ENCODE data around the gene TMEM143.

The TMEM143 gene

DNA sequence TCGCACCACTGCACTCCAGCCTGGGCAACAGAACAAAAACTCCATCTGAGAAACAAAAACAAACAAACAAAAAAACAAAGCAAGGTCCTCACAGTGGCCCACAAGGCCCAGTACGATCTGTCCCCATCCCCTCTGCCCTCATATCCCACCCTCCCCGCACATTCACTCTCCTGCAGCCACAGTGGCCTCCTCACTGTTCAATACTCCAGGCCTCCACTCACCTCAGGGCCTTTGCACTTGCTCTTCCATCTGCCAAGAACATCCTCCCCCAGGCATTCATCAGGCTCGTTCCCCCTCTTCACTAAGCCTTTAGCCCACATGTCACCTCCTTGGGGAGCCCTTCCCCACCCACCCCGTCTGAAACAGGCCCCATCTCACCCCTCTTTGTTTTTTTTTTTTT, 4.6 kb downstream of the TMEM143 start:
- DNase-seq (ENCODE audit: low read depth in 2 of 2), result no peak

DNA sequence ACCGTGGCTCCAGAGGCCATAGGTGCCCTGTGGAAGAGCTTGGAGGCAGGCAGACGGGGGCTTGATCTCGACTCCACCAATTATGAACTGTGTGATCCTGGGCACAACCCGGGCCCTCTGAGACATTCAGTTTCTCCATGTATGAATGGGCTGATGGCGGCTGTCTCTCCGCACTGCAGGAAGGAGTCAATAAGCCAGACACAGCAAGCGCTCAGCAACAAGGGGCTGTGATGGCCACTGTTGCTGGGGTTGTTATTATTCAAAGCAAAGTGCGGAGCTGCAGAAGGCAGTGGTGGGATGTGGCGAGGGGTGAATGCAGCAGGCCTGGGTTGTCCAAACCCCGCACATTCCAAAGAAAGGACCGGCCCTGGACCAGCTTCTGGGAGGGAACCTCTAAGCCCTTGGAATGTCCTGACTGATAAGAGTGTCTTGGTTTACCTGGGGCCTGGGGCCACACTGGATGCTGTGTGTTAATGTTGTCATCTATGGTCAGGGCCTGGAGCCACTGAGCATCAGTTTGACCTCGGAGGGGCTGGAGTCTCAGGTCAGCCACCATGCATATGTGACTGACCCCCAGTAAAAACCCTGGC, 8.3 kb downstream of the TMEM143 start:
- no peak for DNase-seq (ENCODE audit: low read depth in 2 of 2)

DNA sequence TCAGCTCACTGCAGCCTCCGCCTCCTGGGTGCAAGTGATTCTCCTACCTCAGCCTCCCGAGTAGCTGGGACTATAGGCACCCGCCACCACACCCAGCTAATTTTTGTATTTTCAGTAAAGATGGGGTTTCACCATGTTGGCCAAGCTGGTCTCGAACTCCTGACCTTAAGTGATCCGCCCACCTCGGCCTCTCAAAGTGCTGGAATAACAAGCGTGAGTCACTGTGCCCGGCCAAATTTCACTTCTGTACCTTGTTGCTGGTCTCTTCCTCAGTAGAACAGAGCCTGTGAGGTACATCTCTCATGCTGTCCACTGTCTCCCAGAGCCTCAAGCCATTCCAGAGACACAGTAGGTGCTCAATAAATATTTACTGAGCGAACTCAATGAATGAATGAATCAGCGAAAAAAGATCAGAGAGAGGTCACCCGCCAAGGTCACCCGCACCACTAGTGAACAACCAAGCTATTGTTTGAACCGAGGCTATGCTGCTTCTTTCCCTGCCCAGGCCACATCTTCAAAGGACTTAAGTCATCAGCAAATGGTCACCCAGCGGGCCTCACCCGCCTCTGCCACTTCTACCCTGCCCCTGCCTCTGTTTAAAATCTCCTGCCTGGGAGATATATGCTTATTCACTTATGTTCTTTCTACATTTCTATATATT, 9.3 kb downstream of the TMEM143 start:
- no peak for DNase-seq (ENCODE audit: low read depth in 2 of 2)

DNA sequence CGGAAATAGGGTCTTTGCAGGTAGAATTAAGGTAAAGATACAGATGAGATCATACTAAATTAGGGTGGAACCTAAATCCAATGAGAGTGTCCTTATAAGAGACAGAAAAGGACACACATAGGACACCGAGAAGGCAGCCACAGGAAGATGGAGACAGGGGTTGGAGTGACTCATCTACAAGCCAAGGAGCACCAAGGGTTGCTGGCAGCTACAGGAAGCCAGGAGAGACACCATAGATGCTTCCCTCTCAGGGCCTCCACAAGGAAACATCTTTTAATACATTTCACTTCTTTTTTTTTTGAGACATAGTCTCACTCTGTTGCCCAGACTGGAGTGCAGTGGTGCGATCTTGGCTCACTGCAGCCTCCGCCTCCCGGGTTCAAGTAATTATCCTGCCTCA, 10.1 kb downstream of the TMEM143 start:
- DNase-seq (ENCODE audit: low read depth in 2 of 2), result no peak

DNA sequence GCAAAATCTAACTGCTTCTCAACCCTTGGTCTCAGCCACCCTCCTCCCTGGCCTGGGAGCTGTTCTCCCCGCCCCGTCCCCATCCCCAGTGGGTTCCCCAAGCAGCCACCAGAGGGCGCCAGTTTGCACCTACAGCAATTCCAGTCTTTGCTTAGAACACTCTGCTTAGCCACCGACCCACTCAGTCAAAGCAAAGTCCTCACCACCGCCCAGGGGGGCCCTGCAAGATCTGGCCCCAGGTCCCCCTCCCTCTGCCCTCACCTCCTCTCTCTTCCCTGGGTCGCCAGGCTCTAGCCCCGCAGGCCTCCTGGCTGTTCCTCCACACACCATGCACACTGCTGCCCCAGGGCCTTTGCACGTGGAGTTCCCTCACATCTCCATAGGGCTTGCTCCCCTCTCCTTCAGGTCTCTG, 12.4 kb downstream of the TMEM143 start:
- DNase-seq (ENCODE audit: low read depth in 2 of 2), result peak; percentile 78 to 81

DNA sequence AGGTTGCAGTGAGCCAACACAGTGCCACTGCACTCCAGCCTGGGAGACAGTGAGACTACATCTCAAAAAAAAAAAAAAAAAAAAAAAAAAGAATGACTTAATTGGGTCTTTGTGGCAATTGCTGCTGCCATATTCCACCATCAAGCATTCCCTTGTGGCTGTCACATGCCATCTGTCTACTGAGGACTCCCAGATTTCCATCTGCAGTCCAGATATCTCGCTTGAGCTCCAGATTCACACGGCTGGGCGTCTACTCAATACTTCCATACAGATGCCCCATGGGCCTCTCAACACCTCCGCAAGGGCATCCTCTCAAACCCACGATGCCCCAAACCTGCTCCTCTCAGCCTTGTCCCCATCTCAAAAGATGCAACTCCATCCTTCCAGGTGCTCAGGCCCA, 12.9 kb downstream of the TMEM143 start:
- DNase-seq (ENCODE audit: low read depth in 2 of 2), result no peak

DNA sequence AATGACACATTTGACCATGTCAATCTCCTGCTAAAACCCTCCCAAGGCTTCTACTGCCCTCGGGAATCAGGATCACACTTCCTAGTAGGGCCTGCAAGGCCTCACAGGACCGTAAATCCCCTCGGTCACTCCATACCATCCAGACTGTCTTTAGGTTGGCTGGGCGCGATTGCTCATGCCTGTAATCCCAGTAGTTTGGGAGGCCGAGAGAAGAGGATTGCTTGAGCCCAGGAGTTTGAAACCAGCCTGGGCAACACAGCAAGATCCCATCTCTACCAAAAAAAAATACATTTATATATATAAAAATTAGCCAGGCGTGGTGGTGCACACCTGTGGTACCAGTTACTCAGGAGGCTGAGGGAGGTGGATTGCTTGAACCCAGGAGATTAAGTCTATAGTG, 15.0 kb downstream of the TMEM143 start:
- no peak for DNase-seq (ENCODE audit: low read depth in 2 of 2)

DNA sequence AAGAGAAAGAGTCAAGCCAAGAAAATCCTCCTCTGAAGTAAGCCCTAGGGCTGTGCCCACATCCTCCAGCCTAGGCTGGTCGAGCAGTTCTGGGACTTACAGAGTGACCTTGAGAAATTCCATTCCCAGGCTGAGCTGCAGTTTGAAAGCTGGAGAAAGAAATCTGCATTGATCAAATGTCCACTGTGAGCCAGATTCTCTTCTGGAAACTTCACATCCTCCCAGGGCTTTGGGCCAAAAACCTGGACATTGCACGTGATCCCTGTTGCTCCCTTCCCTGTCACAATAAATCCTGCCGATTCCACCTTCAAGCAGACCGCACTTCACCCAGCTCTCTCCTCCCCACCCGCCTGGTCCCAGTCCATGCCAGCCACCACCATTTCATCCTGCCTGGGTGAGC, 15.7 kb downstream of the TMEM143 start:
- DNase-seq (ENCODE audit: low read depth in 2 of 2), result no peak

DNA sequence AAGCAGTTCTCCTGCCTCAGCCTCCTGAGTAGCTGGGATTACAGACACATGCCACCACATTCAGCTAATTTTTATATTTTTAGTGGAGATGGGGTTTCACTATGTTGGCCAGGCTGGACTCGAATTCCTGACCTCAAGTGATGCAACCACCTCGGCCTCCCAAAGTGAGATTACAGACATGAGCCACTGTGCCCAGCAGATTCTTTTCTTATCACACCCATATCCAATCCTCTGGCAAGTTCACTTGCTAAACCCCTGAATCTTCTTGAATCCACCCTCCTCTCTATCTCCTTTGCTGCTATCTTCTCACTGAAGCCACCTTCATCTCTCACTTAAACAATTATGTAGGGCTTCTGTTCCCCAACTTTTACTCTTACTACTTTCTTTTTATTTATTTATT, 17.5 kb downstream of the TMEM143 start:
- no peak for DNase-seq (ENCODE audit: low read depth in 2 of 2)

DNA sequence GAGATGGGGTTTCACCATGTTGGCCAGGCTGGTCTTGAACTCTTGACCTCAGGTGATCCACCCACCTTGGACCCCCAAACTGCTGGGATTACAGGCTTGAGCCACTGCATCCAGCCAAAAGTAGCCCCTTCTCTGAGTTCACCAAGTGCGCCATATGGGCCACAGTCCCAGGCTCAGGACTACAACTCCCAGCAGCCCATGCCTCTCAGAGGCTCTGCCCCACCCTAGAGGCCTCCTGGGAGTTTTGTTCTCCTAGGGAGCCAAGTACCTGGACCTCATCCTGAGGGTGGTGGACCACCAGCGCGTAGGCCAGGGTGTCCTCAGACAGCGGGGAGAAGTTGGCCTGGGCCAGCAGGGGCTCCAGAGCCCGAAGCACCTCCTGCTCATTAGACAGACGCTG, 18.8 kb downstream of the TMEM143 start:
- DNase-seq (ENCODE audit: low read depth in 2 of 2), result no peak

DNA sequence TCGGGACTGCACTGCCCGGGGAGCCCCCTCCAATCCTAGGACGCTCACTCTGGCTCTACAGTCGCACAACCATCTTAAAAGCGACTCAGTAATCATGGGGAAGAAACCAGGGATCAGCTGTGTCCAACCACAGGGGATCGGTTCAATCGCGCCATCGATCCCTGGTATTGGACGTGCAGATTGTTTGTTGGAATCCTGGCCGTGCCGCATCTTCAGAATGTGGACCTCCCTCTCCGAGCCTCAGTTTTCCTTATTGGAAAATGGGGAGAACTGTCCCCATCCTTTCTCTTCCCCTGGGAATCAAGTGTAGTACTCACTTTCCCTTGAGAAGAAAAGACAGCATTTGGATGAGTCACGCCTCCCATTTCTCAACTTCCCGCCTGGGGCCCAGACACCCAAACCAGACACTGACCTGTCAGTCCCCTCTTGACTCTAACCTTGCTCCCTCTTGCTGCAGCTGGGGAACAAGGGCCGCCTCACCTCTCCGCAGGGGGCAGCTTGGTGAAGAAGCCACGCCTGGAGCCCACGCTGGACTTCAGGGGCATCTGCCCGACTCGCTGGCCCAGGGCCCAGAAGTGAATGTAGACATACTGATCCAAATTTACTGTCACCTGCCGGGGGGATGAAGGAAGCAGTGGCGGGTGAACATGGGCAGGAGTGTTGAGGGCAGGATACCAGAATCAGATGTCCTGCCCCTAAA, 20.7 kb downstream of the TMEM143 start:
- DNase-seq (ENCODE audit: low read depth in 2 of 2), result no peak

DNA sequence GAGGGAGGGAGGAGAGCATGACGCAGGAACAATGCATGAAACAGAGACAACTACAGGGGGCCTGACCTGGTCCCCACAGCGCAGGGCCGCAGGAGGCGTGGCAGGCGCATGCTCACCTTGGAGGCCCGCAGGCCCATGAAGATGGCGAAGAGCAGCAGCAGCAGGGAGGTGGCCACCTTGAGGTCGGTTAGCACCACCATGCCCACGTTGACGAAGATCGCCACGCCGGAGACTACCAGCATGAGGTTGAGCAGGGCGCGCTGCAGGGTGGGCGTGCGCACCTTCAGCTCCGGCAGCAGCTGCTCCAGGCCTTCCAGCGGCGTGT, 21.4 kb downstream of the TMEM143 start:
- no peak for DNase-seq (ENCODE audit: low read depth in 2 of 2)

DNA sequence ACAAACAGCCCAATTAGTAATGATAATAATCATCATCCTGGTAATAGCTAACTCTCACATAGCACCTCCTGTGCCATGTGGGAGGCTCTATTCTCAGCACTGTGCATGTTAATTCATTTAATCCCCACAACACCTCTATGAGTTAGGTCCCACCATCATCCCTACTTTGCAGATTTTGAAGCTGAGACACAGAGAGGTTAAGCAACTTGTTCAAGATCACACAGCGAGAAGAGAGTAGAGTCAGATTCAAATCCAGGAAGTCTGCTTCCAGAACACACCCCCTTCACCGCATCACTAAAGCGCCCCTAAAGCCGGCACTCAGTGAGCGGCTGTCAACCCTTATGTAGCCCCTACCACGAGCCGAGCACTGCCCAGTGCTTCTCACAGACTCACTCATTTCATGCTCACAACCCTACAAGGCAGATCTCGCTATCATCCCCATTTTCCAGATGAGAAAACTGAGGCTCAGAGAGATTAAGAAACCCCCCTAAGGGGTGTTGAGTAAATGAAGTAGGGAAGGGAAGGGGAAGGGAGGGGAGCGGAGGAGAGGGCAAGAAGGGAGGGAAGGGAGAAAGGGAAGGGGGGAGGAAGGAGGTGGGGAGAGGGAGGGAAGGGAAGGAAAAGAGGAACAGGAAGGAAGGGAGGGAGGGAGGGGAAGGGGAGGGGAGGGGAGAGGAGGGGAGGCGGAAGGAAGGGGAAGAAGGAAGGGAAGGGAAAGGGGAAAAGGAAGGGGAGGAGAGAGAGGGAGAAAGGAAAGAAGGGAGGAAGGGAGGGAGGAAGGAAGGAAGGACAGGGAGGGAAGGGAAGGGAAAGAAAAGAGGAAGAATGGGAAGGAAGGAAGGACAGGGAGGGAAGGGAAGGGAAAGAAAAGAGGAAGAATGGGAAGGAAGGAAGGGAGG, 22.0 kb downstream of the TMEM143 start:
- no peak for DNase-seq (ENCODE audit: low read depth in 2 of 2)

DNA sequence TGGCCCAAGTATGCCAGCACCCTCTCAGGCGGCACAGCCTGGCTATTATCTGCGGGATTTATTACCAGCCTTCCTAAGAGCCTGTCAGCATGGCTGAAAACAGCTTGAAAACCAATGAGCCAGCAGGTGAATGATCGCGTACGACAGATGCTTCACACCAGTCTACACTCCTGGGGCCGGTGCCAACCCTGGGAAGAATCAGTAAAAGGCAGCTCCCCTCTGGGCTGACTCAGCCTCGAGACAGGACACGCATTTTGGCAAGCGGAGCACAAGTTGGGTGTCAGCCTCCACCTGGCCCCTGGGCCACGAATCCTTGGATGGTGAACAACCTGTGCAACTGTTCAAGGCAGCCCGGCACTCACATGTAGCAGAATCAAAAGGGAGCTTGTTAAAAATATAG, 22.7 kb downstream of the TMEM143 start:
- no peak for DNase-seq (ENCODE audit: low read depth in 2 of 2)

DNA sequence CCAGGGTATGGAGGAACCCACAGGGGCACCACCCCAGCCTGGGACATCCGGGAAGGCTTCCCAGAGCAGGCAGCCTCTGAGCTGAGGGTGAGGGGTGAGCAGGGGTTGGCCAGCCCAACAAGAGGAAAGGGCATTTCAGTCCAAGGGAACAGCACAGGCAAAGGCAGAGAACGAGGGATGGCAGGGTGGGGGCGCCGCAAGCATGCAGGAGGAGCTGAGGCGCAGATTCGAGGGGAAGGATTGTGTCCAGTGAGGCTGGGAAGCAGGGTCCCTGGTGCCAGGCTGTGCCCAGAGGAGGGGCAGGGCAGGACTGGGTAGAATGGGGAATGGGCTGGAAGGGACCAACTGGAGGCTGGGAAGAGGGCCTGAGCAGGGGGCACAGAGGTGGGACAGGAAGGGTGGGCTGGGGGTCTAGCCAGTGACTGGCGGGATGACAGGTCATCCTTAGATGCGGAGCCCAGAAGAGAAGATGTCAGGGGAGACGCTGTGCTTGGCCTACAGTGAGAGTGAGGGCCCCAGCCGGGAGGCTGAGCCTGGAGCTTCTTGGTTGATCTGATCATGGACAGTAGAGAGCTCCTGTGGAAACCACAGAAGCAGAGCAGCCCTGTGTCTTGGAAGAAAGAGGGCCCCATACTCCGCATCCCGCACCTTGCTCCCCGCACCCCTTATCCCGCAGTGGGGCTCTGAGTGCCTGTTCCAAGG, 24.8 kb downstream of the TMEM143 start:
- DNase-seq (ENCODE audit: low read depth in 2 of 2), result no peak

DNA sequence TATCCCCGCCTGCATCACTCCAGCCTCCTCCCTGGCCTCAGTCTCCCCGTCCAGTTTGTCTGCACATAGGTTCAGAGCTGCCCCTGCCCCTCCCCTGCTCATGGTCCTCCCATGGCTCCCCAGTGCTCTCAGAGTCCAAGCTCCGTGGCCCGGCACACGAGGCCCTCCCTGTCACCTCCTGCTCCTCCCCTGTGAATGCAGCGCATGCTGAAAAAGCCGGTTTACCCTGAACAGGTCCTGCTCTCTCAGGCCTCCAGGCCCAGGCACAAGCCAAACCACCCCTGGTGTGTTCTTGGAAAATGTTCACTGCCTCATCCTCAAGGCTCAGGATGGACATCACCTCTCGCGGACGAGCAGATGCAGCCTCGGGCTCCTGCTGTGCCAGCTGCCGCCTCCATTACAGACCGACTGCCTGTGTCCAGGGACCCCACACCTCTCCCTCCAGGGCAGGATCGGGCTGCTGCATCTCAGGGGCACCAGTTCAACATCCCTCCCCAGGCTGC, 25.4 kb downstream of the TMEM143 start:
- no peak for DNase-seq (ENCODE audit: low read depth in 2 of 2)

DNA sequence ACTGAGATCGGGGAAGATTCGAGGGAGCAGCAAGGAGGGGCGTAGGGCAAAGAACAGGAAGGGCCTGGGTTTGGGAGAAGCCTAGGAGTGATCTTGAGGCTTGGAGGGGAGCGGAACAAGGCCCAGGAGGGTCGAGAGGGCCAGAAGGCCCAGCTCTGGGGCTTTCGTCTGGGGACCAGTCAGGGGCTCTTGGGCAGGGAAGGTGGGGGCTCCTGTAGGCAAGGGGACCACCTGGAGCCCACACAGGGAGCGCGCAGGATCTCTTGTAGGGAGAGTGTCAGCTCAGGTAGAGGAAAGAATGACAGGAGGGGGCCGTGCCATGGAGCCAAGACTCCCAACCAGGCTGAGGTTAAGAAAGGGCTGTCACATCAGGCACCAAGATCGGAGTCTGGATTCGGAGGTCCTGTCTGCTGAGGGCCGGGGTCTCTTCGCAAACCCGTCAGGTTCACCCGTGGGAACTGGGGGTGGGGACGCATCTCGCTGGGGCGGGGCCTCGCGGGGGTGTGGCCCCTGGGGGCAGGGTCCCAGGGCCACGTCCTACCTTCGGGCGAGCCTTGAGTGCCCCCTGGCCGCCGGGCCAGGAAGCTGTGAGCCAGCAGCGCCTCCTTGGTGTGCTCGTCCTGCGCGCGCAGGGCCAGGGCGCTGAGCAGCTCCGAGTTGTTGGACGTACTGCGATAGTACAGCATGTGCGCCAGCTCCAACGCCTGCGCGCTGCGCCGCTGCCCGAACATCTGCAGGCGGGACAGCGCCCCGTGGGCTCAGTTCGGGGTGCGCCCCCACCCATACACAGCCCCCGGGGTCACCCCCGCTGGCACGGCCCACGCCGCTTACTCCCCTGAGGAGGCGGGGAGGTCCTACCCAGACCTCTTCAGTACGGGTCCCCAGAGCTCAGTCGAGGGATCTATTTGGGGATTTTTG, 30.0 kb downstream of the TMEM143 start:
- DNase-seq (ENCODE audit: low read depth in 2 of 2), result peak; percentile 86 to 92

DNA sequence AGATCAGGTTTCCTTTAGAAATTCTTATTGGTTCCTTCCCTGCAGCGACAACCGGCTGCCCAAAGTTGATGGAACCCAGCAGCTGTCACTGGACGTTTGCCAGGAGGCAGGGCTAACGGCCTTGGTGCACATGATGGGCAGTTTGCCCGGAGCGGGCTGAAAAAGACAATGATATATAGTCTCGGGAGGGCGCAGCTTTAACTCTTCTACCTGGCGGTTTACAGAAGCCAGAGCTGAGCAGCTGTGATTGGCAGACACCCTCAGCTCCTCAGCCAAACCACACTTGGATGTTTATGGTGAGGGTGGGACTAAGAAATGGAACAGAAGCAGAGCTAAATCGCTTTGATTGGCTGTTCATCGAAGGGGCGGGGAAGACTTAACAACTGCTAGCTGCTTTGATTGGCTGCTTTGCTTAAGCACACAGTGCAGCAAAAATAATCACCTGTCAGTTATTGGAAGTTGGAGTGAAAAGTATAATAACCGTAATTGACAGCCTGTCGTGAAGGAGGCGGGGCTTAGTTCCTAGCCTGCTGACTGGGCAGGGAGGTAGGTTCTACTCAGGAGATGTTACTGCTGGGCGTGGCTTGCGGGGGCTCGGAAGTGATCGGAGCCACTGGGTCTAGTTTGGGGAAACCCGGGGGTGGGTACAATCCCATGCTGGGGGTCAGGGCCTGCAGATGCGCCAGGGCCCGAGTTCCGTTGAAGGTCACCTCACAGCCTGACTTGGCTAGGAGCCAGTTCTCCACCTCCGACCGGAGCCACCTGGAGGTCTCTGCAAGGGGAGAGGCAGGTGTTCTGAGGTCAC, 30.9 kb downstream of the TMEM143 start:
- peak; percentile 78 to 84 for DNase-seq (ENCODE audit: low read depth in 2 of 2)

DNA sequence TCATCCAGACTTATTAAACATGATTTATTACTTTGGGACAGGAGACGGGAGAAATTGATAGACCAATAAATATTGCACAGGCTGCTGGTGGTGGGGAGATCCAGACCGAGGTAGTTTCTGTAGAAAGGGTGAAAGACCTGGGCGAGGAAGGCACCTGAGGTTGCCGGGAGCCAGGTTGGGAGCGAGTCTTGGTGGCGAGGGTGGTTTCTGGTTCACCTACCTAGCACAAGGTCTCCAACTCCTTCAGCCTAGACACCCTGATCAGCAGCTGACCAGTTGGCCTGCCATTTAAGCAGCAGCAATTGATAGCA, 31.4 kb downstream of the TMEM143 start:
- no peak for DNase-seq (ENCODE audit: low read depth in 2 of 2)
